IMR-90 (cell line): ENCODE measurements around the gene NAA15. TPM values are rescaled to one million over a fixed set of nuclear protein-coding genes. Genes with fewer than 3 reads are reported as not detected.

Source experiments
- ATAC-seq: fragments of 200-7000 bp; cut with Tn5 transposase; 2 replicates; pipeline ENCODE4 v1.9.1; 2020; ENCODE audit warnings: low read depth, mild to moderate bottlenecking, moderate library complexity
- BruUV-seq: library from RNA; stranded (reverse); fragments of 400-500 nt; replicated peaks from 2 replicates; lab custom pipeline; 2021; lab: Mats Ljungman, UMichigan
- CTCF ChIA-PET: fragments of 300-600 bp; formaldehyde crosslinking; extraction: SDS; loops from one replicate; lab custom pipeline; 2021; ENCODE audit warnings: antibody characterized with exemption; lab: Yijun Ruan, JAX
- POLR2A ChIA-PET: fragments of 300-600 bp; sonication (Branson Sonifier 250); formaldehyde crosslinking; loops from one replicate; lab custom pipeline; 2022; ENCODE audit warnings: antibody characterized with exemption; ENCODE audit not compliant: unreplicated experiment; lab: Charles Lee
- DNase-seq: peaks from one replicate; pipeline ENCODE4 v3.0.0; 2013
- H2AFZ ChIP-seq: replicated peaks from 2 replicates; pipeline ENCODE3; 2013; ENCODE audit warnings: low read length, mild to moderate bottlenecking; ENCODE audit not compliant: poor library complexity
- H2AK5ac ChIP-seq: 2 replicates; pipeline ENCODE4 v1.6.1; 2013; ENCODE audit warnings: low read depth, low read length, inconsistent platforms
- H2AK9ac ChIP-seq: replicated peaks from 2 replicates; pipeline ENCODE3; 2013; ENCODE audit warnings: mild to moderate bottlenecking, low read depth, low read length, moderate library complexity; ENCODE audit not compliant: poor library complexity
- H2BK120ac ChIP-seq: 2 replicates; pipeline ENCODE4 v1.6.1; 2013; ENCODE audit warnings: low read depth, low read length, inconsistent platforms
- H2BK15ac ChIP-seq: 3 replicates; pipeline ENCODE4 v1.6.1; 2013; ENCODE audit warnings: low read depth, low read length, inconsistent platforms
- H2BK20ac ChIP-seq: 2 replicates; pipeline ENCODE4 v1.6.1; 2013; ENCODE audit warnings: low read depth, mild to moderate bottlenecking, inconsistent platforms, low read length, moderate library complexity
- H2BK5ac ChIP-seq: 2 replicates; pipeline ENCODE4 v1.6.1; 2013; ENCODE audit warnings: mild to moderate bottlenecking, low read depth, low read length, inconsistent platforms; ENCODE audit not compliant: poor library complexity, severe bottlenecking
- H3K14ac ChIP-seq: replicated peaks from 2 replicates; pipeline ENCODE4 v1.6.1; 2013; ENCODE audit warnings: low read depth, low read length, inconsistent platforms
- H3K18ac ChIP-seq: 2 replicates; pipeline ENCODE4 v1.6.1; 2013; ENCODE audit warnings: low read depth, low read length, control low read depth
- H3K23ac ChIP-seq: 2 replicates; pipeline ENCODE4 v1.6.1; 2013; ENCODE audit warnings: low read depth, low read length, inconsistent platforms
- H3K27ac ChIP-seq: 2 replicates; pipeline ENCODE4 v1.5.1; 2013; ENCODE audit warnings: mild to moderate bottlenecking, control low read depth, low read length; ENCODE audit not compliant: insufficient read depth
- H3K27me3 ChIP-seq: 2 replicates; pipeline ENCODE4 v1.6.1; 2013; ENCODE audit warnings: low read length; ENCODE audit not compliant: control insufficient read depth, insufficient read depth
- H3K36me3 ChIP-seq: 2 replicates; pipeline ENCODE4 v1.6.1; 2013; ENCODE audit warnings: low read length, mixed read lengths; ENCODE audit not compliant: control insufficient read depth, insufficient read depth
- H3K4ac ChIP-seq: 2 replicates; pipeline ENCODE4 v1.6.1; 2013; ENCODE audit warnings: low read depth, low read length, inconsistent platforms
- H3K4me1 ChIP-seq: 2 replicates; pipeline ENCODE4 v1.6.1; 2013; ENCODE audit warnings: low read length, mixed read lengths; ENCODE audit not compliant: control insufficient read depth, insufficient read depth
- H3K4me2 ChIP-seq: 2 replicates; pipeline ENCODE4 v1.6.1; 2013; ENCODE audit warnings: low read depth, mild to moderate bottlenecking, control low read depth, low read length, moderate library complexity
- H3K4me3 ChIP-seq: 2 replicates; pipeline ENCODE4 v1.5.1; 2013; ENCODE audit warnings: low read depth, mild to moderate bottlenecking, control low read depth, low read length, moderate library complexity; ENCODE audit not compliant: insufficient read depth
- H3K56ac ChIP-seq: 2 replicates; pipeline ENCODE4 v1.6.1; 2013; ENCODE audit warnings: low read length, inconsistent platforms; ENCODE audit not compliant: insufficient read depth; ENCODE audit errors: extremely low read depth
- H3K79me1 ChIP-seq, 2 experiments: 2 replicates each; pipeline ENCODE4 v1.6.1; 2013; ENCODE audit warnings: low read length in 2 of 2, inconsistent platforms in 1 of 2, low read depth in 1 of 2
- H3K9ac ChIP-seq: 2 replicates; pipeline ENCODE4 v1.6.1; 2013; ENCODE audit warnings: low read depth, low read length, control low read depth
- H3K9me1 ChIP-seq: 2 replicates; pipeline ENCODE4 v1.6.1; 2013; ENCODE audit warnings: low read length, inconsistent platforms; ENCODE audit not compliant: insufficient read depth
- H3K9me3 ChIP-seq: 2 replicates; pipeline ENCODE4 v1.6.1; 2013; ENCODE audit warnings: low read length; ENCODE audit not compliant: control insufficient read depth, insufficient read depth
- H4K20me1 ChIP-seq: 2 replicates; pipeline ENCODE4 v1.6.1; 2013; ENCODE audit warnings: low read length, inconsistent platforms; ENCODE audit not compliant: insufficient read depth
- H4K5ac ChIP-seq: 2 replicates; pipeline ENCODE4 v1.6.1; 2013; ENCODE audit warnings: mild to moderate bottlenecking, low read depth, low read length, control low read depth
- H4K8ac ChIP-seq, 2 experiments: 2 replicates each; pipeline ENCODE4 v1.6.1; 2013; ENCODE audit warnings: low read depth in 2 of 2, low read length in 2 of 2, control low read depth in 1 of 2, inconsistent platforms in 1 of 2
- H4K91ac ChIP-seq: 2 replicates; pipeline ENCODE4 v1.6.1; 2013; ENCODE audit warnings: low read depth, low read length, inconsistent platforms; ENCODE audit not compliant: insufficient read depth
- CTCF ChIP-seq: conservative IDR thresholded peaks from 2 replicates; pipeline ENCODE4 v1.5.1; 2012; ENCODE audit warnings: mild to moderate bottlenecking, low read depth, low read length, improper control_type of control experiment
- MXI1 ChIP-seq: IDR thresholded peaks from 2 replicates; pipeline ENCODE4 v1.6.1; 2012; ENCODE audit warnings: low read depth, mild to moderate bottlenecking, low read length, moderate library complexity, borderline replicate concordance
- POLR2A ChIP-seq: IDR thresholded peaks from 2 replicates; pipeline ENCODE4 v1.6.1; 2012; ENCODE audit warnings: mild to moderate bottlenecking, low read depth, low read length
- USF2 ChIP-seq: fragments of 150-350 bp; IDR thresholded peaks from 2 replicates; pipeline ENCODE4 v1.6.1; 2017; ENCODE audit warnings: mild to moderate bottlenecking, antibody characterized with exemption, low read length, low read depth
- WGBS, 2 experiments: methylation state at CpG; one replicate each; pipeline versions ENCODE4 v1.1.5 to v1.1.7; 2013; ENCODE audit warnings: missing lambda C conversion rate in 2 of 2; ENCODE audit not compliant: insufficient read length in 1 of 2; ENCODE audit errors: extremely low coverage in 2 of 2; 5-methylcytosine and 5-hydroxymethylcytosine counted together
- dilution Hi-C: fragments of 300-500 bp; cut with HindIII; formaldehyde crosslinking; loops from one replicate; pipeline ENCODE4 v1.14.3; 2018; ENCODE audit warnings: low sequenced_read_pairs; ENCODE audit not compliant: unreplicated experiment
- in situ Hi-C: fragments of 300-500 bp; cut with MboI; formaldehyde crosslinking; loops from 3 replicates; pipeline ENCODE4 v1.14.3; 2019; ENCODE audit warnings: low sequenced_read_pairs, inconsistent platforms, mixed read lengths
- intact Hi-C: fragments of 100-400 bp; cut with micrococcal nuclease; formaldehyde crosslinking; loops from 2 replicates; pipeline ENCODE4 v1.10.0; 2022
- polyA plus RNA-seq, 3 experiments: library from polyadenylated mRNA; depleted of rRNA; stranded (reverse); fragments of >200 nt; gene quantifications; 2 replicates each; pipeline ENCODE4 v1.2.3, GENCODE V29; 2012; ENCODE audit warnings: low replicate concordance in 1 of 3
- total RNA-seq: library from RNA; depleted of rRNA; stranded (reverse); fragments of >200 nt; gene quantifications from 2 replicates; pipeline ENCODE4 v1.2.3, GENCODE V29; 2012

The NAA15 gene
- total and polyA plus RNA-seq, 2 of the 4 experiments (the other 2 are of a cell fraction) = 11.0 to 43.4 TPM

GRCh38 chr4:139278912-139279759 lies 22.2 kb upstream of the NAA15 start:
- H3K9me3 ChIP-seq = no peaks in the 10 kb centered on the region
- peak; percentile 12 for DNase-seq
- no peak overlapping the region for H2BK15ac ChIP-seq
- no peak overlapping the region for H2AK5ac ChIP-seq
- peak overlapping the region; percentile 58 to 71; a peak in 3 of 4 replicates for H4K8ac ChIP-seq
- peak; percentile 43 for ATAC-seq
- H4K91ac ChIP-seq = peak overlapping the region; percentile 20; the same call in 1 of the 2 replicates
- H2AFZ ChIP-seq = peak overlapping the region; percentile 90
- H3K18ac ChIP-seq = peak overlapping the region; percentile 31; the same call in 1 of the 2 replicates
- ChIA-PET POLR2A (no interaction called here), CTCF (no interaction called here)
- H3K4me3 ChIP-seq = peak overlapping the region; percentile 60
- H4K5ac ChIP-seq = peak overlapping the region; percentile 34
- H4K20me1 ChIP-seq = no peaks in the 10 kb centered on the region
- dilution Hi-C loops = no loop called here
- 0 out of 2 replicates have a peak, but pooled peaks cover 1% of the 10 kb centered on the region for H3K36me3 ChIP-seq
- H3K27me3 ChIP-seq = no peaks in the 10 kb centered on the region
- TF ChIP-seq POLR2A (no peak), MXI1 (no peak), CTCF (no peak), USF2 (no peak)
- H3K56ac ChIP-seq = peak overlapping the region; percentile 39; the same call in 1 of the 2 replicates
- BruUV-seq = no TSS peak
- H3K79me1 ChIP-seq = peaks cover 6 to 15% of the 10 kb centered on the region in 2 experiments
- H3K23ac ChIP-seq = peak overlapping the region; percentile 81
- H3K4ac ChIP-seq = peak overlapping the region; percentile 41
- in situ Hi-C loops = no loop called here
- peak overlapping the region; percentile 18 for H2AK9ac ChIP-seq
- H3K4me2 ChIP-seq = peak overlapping the region; percentile 82
- WGBS, 2 experiments = 20% methylated on average over 1 of the region's 40 CpGs; no CpG with 5 or more reads in 1 of the 2 experiments
- peak overlapping the region; percentile 28; the same call in 1 of the 2 replicates for H2BK120ac ChIP-seq
- H3K14ac ChIP-seq = peak overlapping the region; percentile 75
- H2BK20ac ChIP-seq = peak overlapping the region; percentile 38; the same call in 1 of the 2 replicates
- H3K9ac ChIP-seq = peak overlapping the region; percentile 65
- intact Hi-C loops = no loop called here
- no peak overlapping the region for H2BK5ac ChIP-seq
- H3K4me1 ChIP-seq = peaks cover 3% of the 10 kb centered on the region
- peak overlapping the region; percentile 33 for H3K27ac ChIP-seq
- H3K9me1 ChIP-seq = peaks cover 3% of the 10 kb centered on the region
